HG02678 (cell line): Measurements from ENCODE around the gene PLCB3.

Experiments used
- ATAC-seq: cut with Tn5 transposase; IDR thresholded peaks from one replicate; pipeline ENCODE4 v1.9.1; 2021; ENCODE audit warnings: mild to moderate bottlenecking, moderate library complexity; ENCODE audit not compliant: unreplicated experiment

The PLCB3 gene

GRCh38 chr11:64249563-64250414 lies 1.5 kb upstream of the PLCB3 start:
- no peak for ATAC-seq

- ATAC-seq = no peak
Measured at GRCh38 chr11:64250415-64251015, 815 bp upstream of the PLCB3 start.

- ATAC-seq = no peak
Measured at GRCh38 chr11:64251753-64252002, 348 bp downstream of the PLCB3 start.

- no peak for ATAC-seq
Measured at GRCh38 chr11:64252003-64252872, 908 bp downstream of the PLCB3 start.

GRCh38 chr11:64253043-64253442 lies 1.7 kb downstream of the PLCB3 start:
- ATAC-seq = no peak

GRCh38 chr11:64253481-64253880 lies 2.2 kb downstream of the PLCB3 start:
- ATAC-seq = no peak

GRCh38 chr11:64254326-64254725 lies 3.0 kb downstream of the PLCB3 start:
- no peak for ATAC-seq

GRCh38 chr11:64255135-64256128 lies 4.1 kb downstream of the PLCB3 start:
- no peak for ATAC-seq

GRCh38 chr11:64256300-64256699 lies 5.0 kb downstream of the PLCB3 start:
- no peak for ATAC-seq

GRCh38 chr11:64258356-64258755 lies 7.0 kb downstream of the PLCB3 start:
- no peak for ATAC-seq

- ATAC-seq = no peak
Measured at GRCh38 chr11:64258946-64259532, 7.7 kb downstream of the PLCB3 start.

- ATAC-seq = no peak
Measured at GRCh38 chr11:64259533-64260067, 8.3 kb downstream of the PLCB3 start.

- no peak for ATAC-seq
Measured at GRCh38 chr11:64260147-64260708, 8.9 kb downstream of the PLCB3 start.

- ATAC-seq = no peak
Measured at GRCh38 chr11:64261556-64262080, 10.3 kb downstream of the PLCB3 start.

GRCh38 chr11:64262271-64263002 lies 11.1 kb downstream of the PLCB3 start:
- no peak for ATAC-seq

- ATAC-seq = no peak
Measured at GRCh38 chr11:64263021-64263946, 12.0 kb downstream of the PLCB3 start.

- ATAC-seq = no peak
Measured at GRCh38 chr11:64263947-64264317, 12.6 kb downstream of the PLCB3 start.

GRCh38 chr11:64264371-64264852 lies 13.1 kb downstream of the PLCB3 start:
- no peak for ATAC-seq
